Adrenal gland (tissue), 12 donors: ENCODE measurements around the gene RHO. TPM values are rescaled to one million over a fixed set of nuclear protein-coding genes. Genes with fewer than 3 reads are reported as not detected.

Experiments used
- DNase-seq, 7 donors: peaks; one replicate each; pipeline ENCODE4 v3.0.0-alpha.2; 2019 to 2020
- H3K27ac ChIP-seq, 5 donors: fragments of 200-600 bp; sonication (generic) in 4 of 5; 1 replicate in 3 of 5; 2 replicates in 2 of 5; pipeline versions ENCODE4 v1.5.1 to v1.8.0; 2016 to 2020; ENCODE audit warnings: mild to moderate bottlenecking in 1 of 5
- H3K27me3 ChIP-seq: fragments of 200-600 bp; 2 replicates; pipeline ENCODE4 v1.8.0; 2021
- H3K36me3 ChIP-seq, 2 donors: fragments of 200-600 bp; replicated peaks in 1 of 2; 1 replicate in 1 of 2; 2 replicates in 1 of 2; pipeline versions ENCODE4 v1.5.1 to v1.8.0; 2018 to 2022
- H3K4me1 ChIP-seq, 2 donors: fragments of 200-600 bp; replicated peaks in 1 of 2; 1 replicate in 1 of 2; 2 replicates in 1 of 2; pipeline versions ENCODE4 v1.5.1 to v1.8.0; 2018 to 2021
- H3K4me3 ChIP-seq, 4 donors: fragments of 200-600 bp; sonication (generic) in 3 of 4; one replicate each; pipeline ENCODE4 v1.5.1; 2016 to 2018
- H3K9me3 ChIP-seq, 3 donors: fragments of 200-600 bp; sonication (generic) in 1 of 3; replicated peaks in 1 of 3; 1 replicate in 2 of 3; 2 replicates in 1 of 3; pipeline versions ENCODE4 v1.5.1 to v1.8.0; 2016 to 2021
- CTCF ChIP-seq, 6 experiments: fragments of 450-650 bp in 4 of 6; fragments of 200-600 bp in 2 of 6; sonication (generic) in 1 of 6; IDR thresholded peaks; 1 replicate in 5 of 6; 2 replicates in 1 of 6; pipeline versions ENCODE4 v1.5.1 to v1.8.0; 2016 to 2021; ENCODE audit warnings: antibody characterized with exemption in 6 of 6, mild to moderate bottlenecking in 2 of 6, moderate library complexity in 1 of 6
- POLR2A ChIP-seq, 2 donors: fragments of 450-650 bp; IDR thresholded peaks; one replicate each; pipeline ENCODE4 v1.6.1; 2017; ENCODE audit warnings: antibody characterized with exemption in 2 of 2, mild to moderate bottlenecking in 2 of 2, moderate library complexity in 1 of 2
- WGBS, 4 donors: extraction: QIAGEN DNeasy Blood & Tissue Kit in 2 of 4; methylation state at CpG; one replicate each; pipeline versions ENCODE4 v1.1.5 to v1.1.7; 2013 to 2017; 5-methylcytosine and 5-hydroxymethylcytosine counted together
- intact Hi-C, 2 donors: fragments of 100-400 bp; cut with DNase I; formaldehyde crosslinking; loops; one replicate each; pipeline versions ENCODE4 v1.14.1 to v1.15.0; 2022 to 2023
- polyA plus RNA-seq, 3 donors: library from polyadenylated mRNA; stranded (reverse); fragments of 200-250 nt in 2 of 3; fragments of 350-450 nt in 1 of 3; fragmentation: Illumina TruSeq in 1 of 3; extraction: RNeasy Lipid Tissue Mini Kit (QIAGEN cat#74804) in 1 of 3; gene quantifications; one replicate each; pipeline ENCODE4 v1.2.3, GENCODE V29; 2013 to 2014
- total RNA-seq, 9 donors: library from RNA; depleted of rRNA in 4 of 9; stranded (reverse); fragments of >200 nt in 4 of 9; fragments of 120-200 nt in 1 of 9; fragmentation: NEBNext Ultra II Directional in 1 of 9; extraction: Animal tissue kit (Norgen Biotek cat#: 25700) in 1 of 9; gene quantifications; one replicate each; pipeline versions ENCODE4 v1.1.0 to v1.2.4, GENCODE V29; 2013 to 2023
- donor health status: healthy with polysubstance abuse.
- donor health status: Bipolar disorder and iron deficiency.
- donor health status: DM: yes; HTN: yes; CAD: no.
- donor health status: DM: no; HTN: no; CAD: no.
- donor health status: DM: no; HTN: no; CAD: no.
- donor health status: DM: yes; HTN: yes; CAD: no.

The RHO gene
- total and polyA plus RNA-seq, 12 donors = not detected

DNA sequence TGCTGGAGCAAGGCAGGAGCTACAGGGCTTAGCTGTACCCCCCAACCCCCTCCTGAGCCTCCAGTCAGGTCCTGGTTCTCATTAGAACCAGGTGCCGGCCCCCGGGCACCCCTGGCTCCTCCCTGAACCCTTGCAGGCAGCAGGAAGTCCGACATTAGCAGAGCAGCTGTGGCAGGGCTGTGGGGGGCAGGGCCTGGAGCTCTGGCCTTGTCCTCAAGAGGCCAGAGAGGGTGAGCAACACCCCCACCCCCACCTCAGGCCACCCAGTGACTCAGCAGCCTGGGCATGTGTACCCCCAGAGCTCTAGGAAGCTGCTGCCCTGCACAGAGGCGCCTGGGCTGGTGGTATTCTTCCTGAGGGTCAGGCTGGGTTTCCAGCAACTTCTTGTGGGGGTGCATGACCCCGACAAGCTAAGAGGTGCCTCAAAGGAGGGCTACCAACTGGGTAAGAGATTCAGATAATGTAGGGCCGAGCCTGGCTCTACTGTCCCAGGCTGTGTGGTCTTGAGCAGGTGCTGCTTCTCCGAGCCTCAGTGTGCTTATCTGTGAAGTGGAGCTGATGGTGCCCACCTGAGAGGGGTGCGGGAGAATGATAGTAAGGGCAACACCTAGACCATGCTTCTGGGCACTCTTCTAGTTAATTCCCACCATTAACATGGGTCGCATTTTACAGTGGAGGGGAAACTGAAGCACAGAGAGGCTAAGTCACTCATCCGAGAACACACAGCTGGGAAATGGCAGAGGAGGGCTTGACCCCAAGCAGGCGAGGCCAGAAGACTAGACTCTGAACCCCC is 30.5 kb downstream of the RHO start:
- TF ChIP-seq CTCF (IDR thresholded peaks at IDR 0.05) (no peak), POLR2A (IDR thresholded peaks at IDR 0.05) (peak in 1 of 2 donors; percentile 39)
- 59 to 86% (median 74%) methylated on average over 6 to 11 of the region's 11 CpGs for WGBS, 4 donors
- Histone ChIP-seq H3K27ac (peak overlapping the region in 3 of 5 donors; percentile 80 to 93 (median 88)), H3K36me3 (peaks cover 0 to 55% of the 10 kb centered on the region in 2 donors), H3K9me3 (no peaks in the 10 kb centered on the region), H3K4me3 (no peak overlapping the region), H3K27me3 (no peaks in the 10 kb centered on the region), H3K4me1 (peaks cover 37 to 58% of the 10 kb centered on the region in 2 donors)
- intact Hi-C loops = no loop called here
- DNase-seq = peak; percentile 65 to 90 (median 83)

DNA sequence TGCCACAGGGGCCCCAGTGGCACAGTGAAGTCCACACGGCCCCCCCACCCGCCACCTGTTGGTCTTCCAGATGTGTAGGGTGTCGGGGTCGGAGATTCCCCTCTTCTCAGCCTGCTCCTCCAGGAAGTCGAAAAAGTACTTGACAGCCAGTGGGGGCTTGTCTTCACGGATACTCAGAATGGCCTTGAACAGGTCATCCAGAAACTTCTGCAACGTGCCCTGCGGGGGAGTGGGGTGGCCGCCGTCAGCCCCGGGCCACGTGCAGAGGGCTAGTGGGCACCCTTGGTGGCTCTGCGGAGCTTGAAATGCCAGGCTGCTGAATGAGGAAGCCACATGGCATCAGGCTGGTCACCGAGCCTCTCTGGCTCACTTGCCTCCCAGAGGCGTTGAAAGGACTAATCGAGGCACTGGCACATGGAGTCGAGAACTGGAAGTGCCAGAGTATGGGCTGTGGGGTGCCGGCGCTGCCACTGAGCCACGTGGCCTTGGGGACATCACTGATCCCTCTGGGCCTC is 31.2 kb downstream of the RHO start:
- DNase-seq = no peak
- Histone ChIP-seq H3K27me3 (no peaks in the 10 kb centered on the region), H3K36me3 (peaks cover 0 to 57% of the 10 kb centered on the region in 2 donors), H3K4me3 (no peak overlapping the region), H3K27ac (peak overlapping the region in 4 of 5 donors; percentile 55 to 93 (median 84)), H3K4me1 (peaks cover 37 to 52% of the 10 kb centered on the region in 2 donors), H3K9me3 (no peaks in the 10 kb centered on the region)
- intact Hi-C loops = no loop called here
- TF ChIP-seq POLR2A (IDR thresholded peaks at IDR 0.05) (no peak), CTCF (IDR thresholded peaks at IDR 0.05) (no peak)
- WGBS, 4 donors = 77 to 84% (median 81%) methylated on average over 11 to 20 of the region's 20 CpGs

DNA sequence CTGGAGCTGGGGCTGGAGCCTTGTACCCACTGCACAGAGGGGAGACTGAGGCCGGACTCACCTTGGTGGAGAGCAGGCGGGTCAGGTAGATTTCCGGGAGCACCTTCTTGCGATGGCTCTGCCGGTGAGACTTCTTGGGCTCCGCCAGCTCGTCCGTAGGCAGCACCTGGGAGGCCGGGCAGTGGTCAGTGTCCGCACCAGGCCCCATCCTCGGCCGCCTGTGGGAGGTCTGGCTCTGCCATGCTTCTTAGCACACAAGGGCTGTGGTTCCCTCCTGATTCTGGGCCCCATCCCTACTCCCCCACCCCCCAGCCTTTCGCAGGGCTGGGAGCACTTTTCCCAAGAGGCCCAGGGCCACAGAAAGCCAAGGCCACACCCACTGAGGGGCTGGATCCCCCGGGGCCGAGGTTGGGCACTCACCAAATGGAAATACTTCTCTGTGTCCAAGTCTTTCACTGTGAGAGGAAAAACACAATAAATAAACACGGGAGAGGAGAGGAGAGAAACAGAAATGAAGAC is 31.9 kb downstream of the RHO start:
- Histone ChIP-seq H3K27ac (peak overlapping the region in 4 of 5 donors; percentile 55 to 93 (median 84)), H3K36me3 (peaks cover 0 to 64% of the 10 kb centered on the region in 2 donors), H3K4me3 (no peak overlapping the region), H3K9me3 (no peaks in the 10 kb centered on the region), H3K4me1 (peaks cover 37 to 47% of the 10 kb centered on the region in 2 donors), H3K27me3 (no peaks in the 10 kb centered on the region)
- TF ChIP-seq POLR2A (IDR thresholded peaks at IDR 0.05) (no peak), CTCF (IDR thresholded peaks at IDR 0.05) (no peak)
- 36 to 66% (median 61%) methylated on average over 6 to 16 of the region's 16 CpGs for WGBS, 4 donors
- intact Hi-C loops = no loop called here
- peak in 6 of 7 donors; percentile 33 to 79 (median 57) for DNase-seq

- peak; percentile 69 to 92 (median 83) for DNase-seq
- H3K9me3 ChIP-seq = no peaks in the 10 kb centered on the region
- intact Hi-C loops = no loop called here
- no peaks in the 10 kb centered on the region for H3K27me3 ChIP-seq
- peaks cover 37 to 43% of the 10 kb centered on the region in 2 donors for H3K4me1 ChIP-seq
- H3K27ac ChIP-seq = peak overlapping the region in 4 of 5 donors; percentile 55 to 93 (median 84)
- no peak for TF ChIP-seq CTCF (IDR thresholded peaks at IDR 0.05)
- TF ChIP-seq POLR2A (IDR thresholded peaks at IDR 0.05) = peak in 1 of 2 donors; percentile 42
- peaks cover 0 to 68% of the 10 kb centered on the region in 2 donors for H3K36me3 ChIP-seq
- 24 to 43% (median 28%) methylated on average over 7 to 18 of the region's 18 CpGs for WGBS, 4 donors
- H3K4me3 ChIP-seq = no peak overlapping the region
Measured at GRCh38 chr3:129560911-129561594, 32.6 kb downstream of the RHO start.
